Panc1 (cell line): ENCODE measurements around the gene NR5A2.

ENCODE experiments used
- CTCF ChIP-seq: fragments of 450-650 bp; IDR thresholded peaks from 2 replicates; pipeline ENCODE4 v1.5.1; 2017; ENCODE audit warnings: mild to moderate bottlenecking
- POLR2AphosphoS5 ChIP-seq: IDR thresholded peaks from 2 replicates; pipeline ENCODE4 v1.6.1; 2012; ENCODE audit warnings: mild to moderate bottlenecking, low read depth, low read length, moderate library complexity
- REST ChIP-seq, 2 experiments: IDR thresholded peaks; 2 replicates each; pipeline ENCODE4 v1.6.1; 2011 to 2012; ENCODE audit warnings: low read depth in 2 of 2, control low read depth in 1 of 2, low read length in 1 of 2, mild to moderate bottlenecking in 1 of 2, moderate library complexity in 1 of 2; ENCODE audit not compliant: insufficient read depth in 1 of 2
- SIN3A ChIP-seq: IDR thresholded peaks from 2 replicates; pipeline ENCODE4 v1.6.1; 2012; ENCODE audit warnings: low read depth, mild to moderate bottlenecking, low read length, moderate library complexity, borderline replicate concordance; ENCODE audit not compliant: insufficient read depth

- TF ChIP-seq SIN3A (no peak), REST (IDR thresholded peaks at IDR 0.05; ENCODE audit: insufficient read depth in 1 of 2, low read depth in 2 of 2, low read length in 1 of 2) (no peak), CTCF (no peak), POLR2AphosphoS5 (no peak)
Measured at GRCh38 chr1:200134116-200134515, 106.6 kb downstream of the NR5A2 start.
